ENCODE measurements around the gene FER. TPM values are rescaled to one million over a fixed set of nuclear protein-coding genes. Genes with fewer than 3 reads are reported as not detected.

The FER gene
- total RNA-seq, 1 donor from 2014 or later = 11.8 TPM

DNA sequence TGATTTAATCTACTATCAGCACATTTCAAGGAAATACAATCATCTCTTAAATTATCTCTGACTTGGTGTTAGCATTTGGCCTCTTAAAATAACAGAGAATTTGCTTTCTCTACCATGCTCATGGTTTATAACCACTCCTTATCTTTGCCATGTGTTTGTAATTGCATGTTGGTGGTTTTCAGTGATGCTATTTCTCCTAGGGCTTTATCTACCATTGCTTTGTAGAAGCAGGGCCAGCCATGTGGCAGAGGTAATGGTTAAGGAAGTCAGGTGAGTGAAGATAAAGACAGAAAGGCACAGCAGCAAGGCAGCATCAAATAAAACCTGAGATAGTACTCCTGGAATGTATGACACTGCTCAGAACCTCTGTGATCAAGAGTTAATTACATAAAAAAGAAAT lies 206.2 kb downstream of the FER start:
- H3K4me1 ChIP-seq = no peaks in the 10 kb centered on the region
- H3K27ac ChIP-seq = no peak overlapping the region
- H3K27me3 ChIP-seq = no peaks in the 10 kb centered on the region
- DNase-seq (ENCODE audit: low spot score in 2 of 2) = no peak
- H3K9me3 ChIP-seq = no peaks in the 10 kb centered on the region
- no peaks in the 10 kb centered on the region for H3K36me3 ChIP-seq
- no peak overlapping the region for H3K4me3 ChIP-seq
- intact Hi-C loops (cut with DNase I) = no loop called here
- TF ChIP-seq, protein P1, sequence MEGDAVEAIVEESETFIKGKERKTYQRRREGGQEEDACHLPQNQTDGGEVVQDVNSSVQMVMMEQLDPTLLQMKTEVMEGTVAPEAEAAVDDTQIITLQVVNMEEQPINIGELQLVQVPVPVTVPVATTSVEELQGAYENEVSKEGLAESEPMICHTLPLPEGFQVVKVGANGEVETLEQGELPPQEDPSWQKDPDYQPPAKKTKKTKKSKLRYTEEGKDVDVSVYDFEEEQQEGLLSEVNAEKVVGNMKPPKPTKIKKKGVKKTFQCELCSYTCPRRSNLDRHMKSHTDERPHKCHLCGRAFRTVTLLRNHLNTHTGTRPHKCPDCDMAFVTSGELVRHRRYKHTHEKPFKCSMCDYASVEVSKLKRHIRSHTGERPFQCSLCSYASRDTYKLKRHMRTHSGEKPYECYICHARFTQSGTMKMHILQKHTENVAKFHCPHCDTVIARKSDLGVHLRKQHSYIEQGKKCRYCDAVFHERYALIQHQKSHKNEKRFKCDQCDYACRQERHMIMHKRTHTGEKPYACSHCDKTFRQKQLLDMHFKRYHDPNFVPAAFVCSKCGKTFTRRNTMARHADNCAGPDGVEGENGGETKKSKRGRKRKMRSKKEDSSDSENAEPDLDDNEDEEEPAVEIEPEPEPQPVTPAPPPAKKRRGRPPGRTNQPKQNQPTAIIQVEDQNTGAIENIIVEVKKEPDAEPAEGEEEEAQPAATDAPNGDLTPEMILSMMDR (IDR thresholded peaks at IDR 0.05) = no peak

DNA sequence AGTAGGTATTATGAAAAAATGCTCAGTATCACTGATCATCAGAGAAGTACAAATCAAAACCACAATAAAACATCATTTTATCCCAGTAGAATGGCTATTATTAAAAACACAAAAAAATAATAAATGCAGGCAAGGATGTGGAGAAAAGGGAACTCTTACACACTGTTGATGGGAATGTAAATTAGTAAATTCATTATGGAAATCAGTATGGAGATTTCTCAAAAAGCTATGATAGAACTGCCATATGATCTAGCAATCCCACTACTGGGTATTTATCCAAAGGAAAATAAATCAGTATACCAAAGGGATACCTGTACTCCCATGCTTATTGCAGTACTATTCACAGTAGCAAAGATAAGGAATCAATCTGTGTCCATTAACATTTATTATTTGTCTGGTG lies 209.6 kb downstream of the FER start:
- intact Hi-C loops (cut with DNase I) = no loop called here
- Histone ChIP-seq H3K9me3 (no peaks in the 10 kb centered on the region), H3K4me3 (no peak overlapping the region), H3K36me3 (no peaks in the 10 kb centered on the region), H3K27me3 (no peaks in the 10 kb centered on the region), H3K27ac (no peak overlapping the region), H3K4me1 (no peaks in the 10 kb centered on the region)
- TF ChIP-seq, protein P1 (IDR thresholded peaks at IDR 0.05) = no peak
- DNase-seq (ENCODE audit: low spot score in 2 of 2) = no peak

DNA sequence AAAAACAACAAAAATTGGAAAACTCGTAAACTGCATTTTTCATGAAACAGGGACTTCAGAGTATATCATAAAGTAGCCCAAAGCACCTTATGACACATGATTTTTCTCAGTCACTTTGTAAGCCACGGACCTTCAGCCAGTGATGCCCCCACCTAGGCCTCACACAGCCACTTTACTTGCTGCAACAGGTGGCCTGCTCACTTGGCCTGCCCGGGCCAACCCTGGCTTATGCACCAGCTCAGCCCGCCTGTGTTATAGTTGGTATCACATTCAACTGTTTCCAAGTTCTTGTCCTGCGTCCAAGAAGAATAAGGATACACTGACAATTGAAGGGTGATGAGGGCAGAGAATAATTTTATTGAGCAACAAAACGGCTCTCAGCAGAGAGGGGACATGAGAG lies 219.2 kb downstream of the FER start:
- no peak for DNase-seq (ENCODE audit: low spot score in 2 of 2)
- H3K27ac ChIP-seq = no peak overlapping the region

DNA sequence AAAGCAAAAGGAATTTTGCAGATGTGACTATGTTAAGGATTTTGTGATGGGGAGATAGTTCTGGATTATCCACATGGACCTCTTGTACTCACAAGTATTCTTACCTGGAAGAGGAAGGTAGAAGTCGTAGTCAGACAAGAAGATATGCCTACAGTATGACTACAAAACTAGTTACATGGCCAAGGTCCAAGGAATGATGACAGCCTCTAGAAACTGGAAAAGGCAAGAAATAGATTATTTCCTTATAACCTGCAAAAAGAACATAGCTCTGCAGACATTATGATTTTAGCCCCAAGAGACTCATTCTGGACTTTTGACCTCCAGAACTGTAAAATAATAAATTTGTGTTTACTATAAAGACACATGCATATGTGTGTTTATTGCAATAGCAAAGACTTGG lies 226.9 kb downstream of the FER start:
- Histone ChIP-seq H3K27me3 (no peaks in the 10 kb centered on the region), H3K27ac (no peak overlapping the region), H3K4me3 (no peak overlapping the region), H3K9me3 (no peaks in the 10 kb centered on the region), H3K4me1 (no peaks in the 10 kb centered on the region), H3K36me3 (peaks cover 0 to 4% of the 10 kb centered on the region in 2 donors)
- TF ChIP-seq, protein P1 (IDR thresholded peaks at IDR 0.05) = no peak
- DNase-seq (ENCODE audit: low spot score in 2 of 2) = no peak
- intact Hi-C loops (cut with DNase I) = no loop called here

More for the DNA sequence above, 219.2 kb downstream of the FER start:
- H3K27me3 ChIP-seq = no peaks in the 10 kb centered on the region
- TF ChIP-seq, protein P1 (IDR thresholded peaks at IDR 0.05) = no peak
- no peaks in the 10 kb centered on the region for H3K4me1 ChIP-seq
- no peaks in the 10 kb centered on the region for H3K9me3 ChIP-seq
- intact Hi-C loops (cut with DNase I) = no loop called here
- peaks cover 0 to 8% of the 10 kb centered on the region in 2 donors for H3K36me3 ChIP-seq
- no peak overlapping the region for H3K4me3 ChIP-seq

DNA sequence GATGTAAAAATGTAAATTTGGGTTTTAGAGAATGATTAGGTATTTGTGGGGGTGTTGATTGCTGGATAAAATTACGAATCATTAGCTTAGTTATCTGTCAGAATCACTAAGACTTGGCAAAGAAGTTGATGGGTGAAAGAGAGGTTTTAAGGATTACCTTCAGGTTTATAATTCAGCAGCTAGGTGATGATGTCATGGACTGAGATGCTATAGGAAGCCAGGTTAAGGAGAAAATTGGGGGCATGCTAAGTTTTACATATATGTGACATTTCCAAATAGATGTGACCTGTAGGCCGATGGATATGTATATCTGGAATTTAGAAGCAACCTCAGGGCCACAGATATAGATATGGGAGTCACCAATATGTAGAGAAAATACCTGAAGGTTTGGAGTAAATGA lies 228.0 kb downstream of the FER start:
- Histone ChIP-seq H3K4me3 (no peak overlapping the region), H3K4me1 (no peaks in the 10 kb centered on the region), H3K9me3 (no peaks in the 10 kb centered on the region), H3K27ac (no peak overlapping the region), H3K27me3 (no peaks in the 10 kb centered on the region), H3K36me3 (peaks cover 0 to 4% of the 10 kb centered on the region in 2 donors)
- DNase-seq (ENCODE audit: low spot score in 2 of 2) = no peak
- TF ChIP-seq, protein P1 (IDR thresholded peaks at IDR 0.05) = no peak
- intact Hi-C loops (cut with DNase I) = no loop called here

DNA sequence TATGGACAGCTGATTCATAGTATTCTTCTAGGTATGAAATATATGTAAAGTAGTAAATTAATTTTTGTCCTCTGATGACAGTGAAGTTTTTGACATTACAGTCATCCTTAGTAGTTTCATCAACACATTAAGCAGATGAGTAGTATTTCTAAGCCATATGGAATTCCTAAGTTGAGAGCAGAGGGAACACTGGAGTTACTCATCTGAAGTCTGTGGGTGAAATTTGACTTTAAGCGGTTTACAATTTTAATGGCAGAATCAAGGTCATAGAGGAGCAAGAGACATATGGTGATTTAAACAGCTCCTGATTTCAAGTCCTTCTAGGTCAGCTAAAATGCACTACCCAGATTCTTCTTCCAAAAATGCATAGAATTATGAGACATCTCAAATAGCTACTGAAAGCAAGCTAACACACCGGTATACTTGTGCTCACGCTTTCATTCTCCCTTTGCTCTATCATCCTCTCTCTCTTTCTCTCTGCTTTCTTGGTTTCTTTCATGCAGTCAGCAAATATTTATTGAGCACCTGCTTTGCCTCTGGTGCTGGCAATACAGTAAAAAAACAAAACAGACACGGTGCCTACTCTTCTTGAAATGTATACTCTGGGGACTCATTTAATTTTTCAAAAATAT lies 235.9 kb downstream of the FER start:
- DNase-seq (ENCODE audit: low spot score in 2 of 2) = no peak
- TF ChIP-seq, protein P1 (IDR thresholded peaks at IDR 0.05) = no peak
- Histone ChIP-seq H3K4me3 (no peak overlapping the region), H3K4me1 (no peaks in the 10 kb centered on the region), H3K9me3 (peaks cover 0 to 9% of the 10 kb centered on the region in 2 donors), H3K27me3 (no peaks in the 10 kb centered on the region), H3K27ac (no peak overlapping the region), H3K36me3 (peaks cover 0 to 12% of the 10 kb centered on the region in 2 donors)
- intact Hi-C loops (cut with DNase I) = no loop called here
